CD4-positive, alpha-beta T cell treated with Interleukin-4 for 4 hours (primary cell): Measurements from ENCODE around the gene EGFLAM.

Experiments used
- DNase-seq: peaks from one replicate; pipeline ENCODE4 v3.0.0-alpha.2; 2020

EGFLAM gene

GRCh38 chr5:38258319-38259061, at the start of gene EGFLAM:
Gene EGFLAM (plus strand): TSS chr5:38258559. CDS start chr5:38258755, 196 bp downstream.
- DNase-seq = no peak

- no peak for DNase-seq
These were observed 49.5 kb upstream of the EGFLAM start for GRCh38 chr5:38208782-38209378.

- DNase-seq = no peak
These were observed 47.5 kb upstream of the EGFLAM start for GRCh38 chr5:38210676-38211353.

- DNase-seq = no peak
These were observed 47.0 kb upstream of the EGFLAM start for GRCh38 chr5:38211354-38211710.

- DNase-seq = no peak
These were observed 46.1 kb upstream of the EGFLAM start for GRCh38 chr5:38212307-38212706.

- DNase-seq = no peak
These were observed 32.3 kb upstream of the EGFLAM start for GRCh38 chr5:38226091-38226490.

- no peak for DNase-seq
These were observed 29.4 kb upstream of the EGFLAM start for GRCh38 chr5:38228914-38229313.

GRCh38 chr5:38234737-38235136, 23.6 kb upstream of the EGFLAM start:
- DNase-seq = no peak

GRCh38 chr5:38237681-38238080, 20.7 kb upstream of the EGFLAM start:
- no peak for DNase-seq

- no peak for DNase-seq
These were observed 18.1 kb upstream of the EGFLAM start for GRCh38 chr5:38240212-38240611.

- no peak for DNase-seq
These were observed 16.7 kb upstream of the EGFLAM start for GRCh38 chr5:38241655-38242054.

GRCh38 chr5:38245307-38245706, 13.1 kb upstream of the EGFLAM start:
- DNase-seq = no peak

- DNase-seq = no peak
These were observed 9.1 kb upstream of the EGFLAM start for GRCh38 chr5:38249301-38249700.

- no peak for DNase-seq
These were observed 8.5 kb upstream of the EGFLAM start for GRCh38 chr5:38249812-38250211.

GRCh38 chr5:38250763-38251448, 7.5 kb upstream of the EGFLAM start:
- DNase-seq = no peak

- no peak for DNase-seq
These were observed 4.6 kb upstream of the EGFLAM start for GRCh38 chr5:38253759-38254158.

GRCh38 chr5:38257308-38258041, 884 bp upstream of the EGFLAM start:
- no peak for DNase-seq

GRCh38 chr5:38258042-38258318, 379 bp upstream of the EGFLAM start:
- no peak for DNase-seq

- no peak for DNase-seq
These were observed 876 bp downstream of the EGFLAM start for GRCh38 chr5:38259062-38259808.

- DNase-seq = no peak
These were observed 1.4 kb downstream of the EGFLAM start for GRCh38 chr5:38259809-38260160.

GRCh38 chr5:38263983-38264382, 5.6 kb downstream of the EGFLAM start:
- no peak for DNase-seq

GRCh38 chr5:38265546-38266179, 7.3 kb downstream of the EGFLAM start:
- peak; percentile 34 for DNase-seq
